GM18499 (cell line): Measurements from ENCODE around the gene CSNK1D.

Experiments
- ATAC-seq: cut with Tn5 transposase; IDR thresholded peaks from one replicate; pipeline ENCODE4 v1.9.1; 2021; ENCODE audit warnings: moderate number of reproducible peaks; ENCODE audit not compliant: insufficient read depth, unreplicated experiment

CSNK1D gene

DNA sequence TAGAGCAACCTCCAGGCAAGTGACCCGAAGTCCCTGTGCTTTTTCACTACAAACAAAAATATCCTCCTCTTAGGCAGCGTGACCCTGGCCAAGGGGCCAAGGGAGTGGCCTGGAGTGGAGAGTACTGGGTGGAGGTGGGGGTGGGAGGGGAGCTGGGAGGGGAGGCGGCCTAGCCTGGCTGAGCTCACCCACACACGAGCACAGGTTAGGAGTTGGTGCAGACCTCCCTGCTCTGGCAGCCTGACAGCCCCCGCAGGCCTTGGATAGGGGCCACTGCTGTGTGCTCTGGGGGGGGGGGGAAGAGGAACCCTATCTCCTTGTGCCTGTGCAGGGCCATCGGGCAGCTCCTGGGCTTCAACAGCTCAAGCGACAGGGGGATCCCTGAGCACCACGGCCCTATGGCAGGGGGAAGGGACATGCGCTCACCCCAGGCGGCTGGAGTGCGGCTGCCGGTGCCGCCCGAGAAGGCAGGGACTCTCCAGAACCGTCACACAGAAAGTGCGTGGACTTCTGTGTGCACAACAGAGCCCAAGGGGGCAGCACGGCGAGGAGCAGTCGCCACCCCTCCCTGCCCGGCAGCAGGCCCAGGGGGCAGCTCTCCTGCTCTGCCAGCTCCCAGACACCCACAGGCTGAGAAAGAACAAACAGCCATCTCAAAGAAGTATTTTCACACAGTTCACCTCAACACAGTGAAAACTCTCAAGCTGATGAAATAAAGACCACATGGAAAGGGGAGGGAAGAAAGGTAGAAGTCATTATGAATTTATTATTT lies 31.4 kb downstream of the CSNK1D start:
- ATAC-seq, result no peak

- ATAC-seq, result no peak
These were observed 32.1 kb downstream of the CSNK1D start for GRCh38 chr17:82241183-82241925.

- ATAC-seq, result no peak
These were observed 32.9 kb downstream of the CSNK1D start for GRCh38 chr17:82240506-82241182.

GRCh38 chr17:82239926-82240505 lies 33.5 kb downstream of the CSNK1D start:
- ATAC-seq, result no peak

DNA sequence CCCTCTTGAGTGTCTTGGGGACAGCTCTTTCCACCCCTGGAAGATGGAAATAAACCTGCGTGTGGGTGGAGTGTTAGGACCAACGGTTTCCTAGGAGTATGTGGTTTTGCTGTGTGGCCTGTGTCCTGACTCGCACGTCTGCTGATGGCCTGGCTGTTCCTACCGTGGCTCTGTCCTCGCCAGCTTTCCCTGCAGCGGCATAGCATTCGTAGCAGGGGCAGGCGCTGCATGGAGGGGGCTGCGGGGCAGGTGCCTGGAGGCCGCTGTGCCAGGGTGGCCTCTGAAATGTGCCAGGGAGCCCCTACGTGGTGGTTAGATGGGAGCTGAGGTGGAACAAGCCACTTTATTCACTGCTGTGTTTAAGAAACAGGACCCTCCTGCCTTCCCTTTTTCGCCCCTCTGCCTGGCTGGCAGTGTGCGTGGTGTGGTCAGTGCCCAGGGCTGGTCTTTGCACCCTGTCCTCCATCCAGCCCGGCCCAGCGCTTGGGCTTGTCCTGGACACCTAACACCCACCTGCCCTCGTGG lies 34.0 kb downstream of the CSNK1D start:
- no peak for ATAC-seq

GRCh38 chr17:82238472-82239201 lies 34.9 kb downstream of the CSNK1D start:
- no peak for ATAC-seq

DNA sequence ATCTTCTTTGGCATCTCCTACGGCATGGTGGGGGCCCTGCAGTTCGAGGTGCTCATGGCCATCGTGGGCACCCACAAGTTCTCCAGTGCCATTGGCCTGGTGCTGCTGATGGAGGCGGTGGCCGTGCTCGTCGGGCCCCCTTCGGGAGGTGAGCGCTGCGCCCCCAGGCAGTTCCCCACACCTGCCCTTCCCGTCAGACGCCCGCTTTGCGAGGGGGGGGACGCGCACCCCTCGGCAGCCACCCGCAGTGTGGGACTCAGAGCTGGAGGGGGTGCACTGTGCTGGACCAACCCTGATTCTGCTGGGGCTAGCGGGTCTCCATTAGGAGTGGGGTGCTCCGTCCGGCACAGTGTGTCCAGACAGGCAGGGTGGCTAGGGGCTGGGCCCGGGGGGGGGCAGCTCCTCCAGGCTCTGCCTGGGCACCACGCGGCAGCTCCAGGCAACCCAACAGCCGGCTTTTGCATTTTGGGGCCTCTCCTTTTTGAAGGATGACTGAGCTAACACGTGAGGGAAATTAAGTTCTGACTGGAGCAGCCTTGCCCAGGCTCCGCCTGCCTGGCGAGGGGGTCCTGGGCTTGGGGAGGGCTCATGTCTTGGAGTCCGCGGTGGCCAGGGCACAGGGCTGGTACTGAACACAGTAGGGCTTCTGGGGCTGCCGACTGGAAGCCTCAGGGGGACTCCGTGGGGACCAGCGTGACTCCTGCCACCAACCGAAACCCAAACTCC lies 35.6 kb downstream of the CSNK1D start:
- no peak for ATAC-seq

DNA sequence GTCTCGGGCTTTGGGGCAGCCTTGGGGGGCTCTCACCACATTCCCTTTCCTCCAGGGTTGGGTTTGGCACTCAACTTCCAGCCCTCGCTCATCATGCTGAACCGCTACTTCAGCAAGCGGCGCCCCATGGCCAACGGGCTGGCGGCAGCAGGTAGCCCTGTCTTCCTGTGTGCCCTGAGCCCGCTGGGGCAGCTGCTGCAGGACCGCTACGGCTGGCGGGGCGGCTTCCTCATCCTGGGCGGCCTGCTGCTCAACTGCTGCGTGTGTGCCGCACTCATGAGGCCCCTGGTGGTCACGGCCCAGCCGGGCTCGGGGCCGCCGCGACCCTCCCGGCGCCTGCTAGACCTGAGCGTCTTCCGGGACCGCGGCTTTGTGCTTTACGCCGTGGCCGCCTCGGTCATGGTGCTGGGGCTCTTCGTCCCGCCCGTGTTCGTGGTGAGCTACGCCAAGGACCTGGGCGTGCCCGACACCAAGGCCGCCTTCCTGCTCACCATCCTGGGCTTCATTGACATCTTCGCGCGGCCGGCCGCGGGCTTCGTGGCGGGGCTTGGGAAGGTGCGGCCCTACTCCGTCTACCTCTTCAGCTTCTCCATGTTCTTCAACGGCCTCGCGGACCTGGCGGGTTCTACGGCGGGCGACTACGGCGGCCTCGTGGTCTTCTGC lies 36.3 kb downstream of the CSNK1D start:
- ATAC-seq, result no peak

DNA sequence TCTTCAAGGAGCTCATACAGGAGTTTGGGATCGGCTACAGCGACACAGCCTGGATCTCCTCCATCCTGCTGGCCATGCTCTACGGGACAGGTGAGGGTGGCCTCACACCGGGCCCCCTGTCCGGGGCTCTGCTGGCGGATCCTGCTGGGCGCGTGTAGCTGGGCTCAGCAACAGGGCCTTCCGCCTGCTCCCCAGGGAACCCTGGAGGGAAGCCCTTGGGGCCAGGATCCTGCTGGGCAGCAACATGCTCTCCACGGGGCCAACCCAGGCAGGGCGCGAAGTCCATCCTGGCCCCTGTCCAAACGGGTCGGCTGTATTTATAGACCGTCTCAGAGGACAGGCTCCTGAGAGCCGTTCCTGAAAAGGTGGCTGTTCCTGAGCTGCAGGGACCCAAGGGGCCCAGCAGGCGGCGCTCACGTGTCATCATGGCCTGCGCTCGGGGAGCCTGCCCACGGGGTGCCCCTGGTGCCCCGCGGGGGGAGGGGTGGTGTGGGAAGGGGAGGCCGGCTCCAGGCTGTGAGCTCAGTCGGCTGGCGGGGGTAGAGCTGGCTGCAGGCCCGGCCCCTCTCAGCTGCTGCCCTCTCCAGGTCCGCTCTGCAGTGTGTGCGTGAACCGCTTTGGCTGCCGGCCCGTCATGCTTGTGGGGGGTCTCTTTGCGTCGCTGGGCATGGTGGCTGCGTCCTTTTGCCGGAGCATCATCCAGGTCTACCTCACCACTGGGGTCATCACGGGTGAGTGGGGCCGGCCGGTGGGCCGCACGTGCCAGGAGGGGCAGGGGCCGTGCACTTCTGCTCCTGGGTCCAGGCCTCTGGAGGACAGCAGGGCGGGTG lies 37.1 kb downstream of the CSNK1D start:
- no peak for ATAC-seq

DNA sequence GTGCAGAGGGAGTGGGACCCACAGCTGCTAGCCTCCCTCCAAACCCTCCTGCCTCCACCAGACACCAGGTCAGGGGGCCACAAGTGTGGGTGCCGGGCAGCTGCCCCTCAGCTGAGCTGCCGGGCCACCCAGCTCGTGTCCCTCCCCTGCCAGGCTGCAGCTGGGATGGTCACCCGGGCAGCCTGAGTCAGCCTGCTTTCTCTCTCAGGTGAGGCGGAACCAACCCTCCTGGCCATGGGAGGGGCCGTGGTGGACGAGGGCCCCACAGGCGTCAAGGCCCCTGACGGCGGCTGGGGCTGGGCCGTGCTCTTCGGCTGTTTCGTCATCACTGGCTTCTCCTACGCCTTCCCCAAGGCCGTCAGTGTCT lies 37.7 kb downstream of the CSNK1D start:
- no peak for ATAC-seq

DNA sequence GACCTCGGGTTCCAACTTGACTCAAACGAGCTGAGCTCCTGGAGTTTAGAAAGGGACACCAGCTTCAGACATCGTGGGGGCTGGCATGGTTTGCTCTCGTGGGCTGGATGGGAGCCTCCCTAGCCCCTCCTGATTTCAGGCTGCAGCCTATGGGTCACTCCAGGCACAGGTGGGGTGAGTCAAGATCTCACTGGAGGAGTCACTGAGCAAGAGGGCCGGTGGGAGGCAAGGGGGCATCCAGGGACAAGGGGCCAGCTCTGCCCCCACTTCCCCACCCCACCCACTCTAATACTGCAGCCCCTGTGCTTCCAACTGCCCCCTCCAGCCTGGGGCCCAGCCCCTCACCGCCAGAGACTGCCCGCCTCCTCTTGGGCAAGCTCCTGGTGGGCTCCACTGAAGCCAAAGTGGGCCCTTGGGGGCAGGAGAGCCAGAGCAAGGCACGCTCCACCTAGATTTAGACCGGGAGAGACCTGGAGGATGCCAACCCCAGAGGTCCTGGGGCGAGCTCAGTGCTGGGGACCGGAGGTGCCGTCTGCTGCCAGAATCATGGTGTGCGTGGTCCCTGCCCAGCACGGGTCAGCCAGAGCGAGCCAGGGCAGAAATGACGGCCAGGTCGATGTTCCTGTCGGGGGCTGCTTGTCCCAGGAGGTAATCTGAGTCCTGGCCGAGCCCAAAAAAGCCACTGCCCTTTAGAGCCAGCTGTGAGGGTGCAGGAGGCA lies 38.3 kb downstream of the CSNK1D start:
- ATAC-seq, result no peak

GRCh38 chr17:82234211-82235055 lies 39.1 kb downstream of the CSNK1D start:
- no peak for ATAC-seq

- no peak for ATAC-seq
These were observed 40.4 kb downstream of the CSNK1D start for GRCh38 chr17:82232876-82233785.

DNA sequence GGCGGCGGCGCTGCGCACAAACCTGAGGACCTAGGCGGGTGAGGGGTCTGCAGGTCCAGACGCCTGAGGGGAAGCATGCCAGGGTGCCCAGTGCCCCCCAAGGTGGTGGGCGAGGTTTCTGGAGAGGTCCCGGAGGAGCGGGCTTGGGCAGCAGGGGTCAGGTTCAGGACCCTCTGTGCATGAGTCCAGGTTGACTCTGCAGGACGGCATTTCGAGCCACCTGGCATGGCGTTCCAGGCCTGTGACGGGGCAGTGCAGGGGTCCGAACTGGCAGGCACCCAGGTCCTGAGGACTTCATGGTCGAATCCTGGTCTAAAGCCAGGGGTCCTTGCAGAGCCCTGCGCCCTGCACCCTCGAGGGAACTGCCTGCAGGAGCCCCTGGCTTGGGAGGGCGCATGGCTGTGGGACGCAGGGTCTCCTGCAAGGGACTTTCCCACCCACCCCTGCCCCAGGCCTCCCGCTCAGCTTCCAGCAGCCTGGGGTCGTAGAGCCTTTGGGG lies 41.1 kb downstream of the CSNK1D start:
- ATAC-seq, result no peak

- no peak for ATAC-seq
These were observed 41.8 kb downstream of the CSNK1D start for GRCh38 chr17:82231562-82232321.
